Neural cell (in vitro differentiated cells): ENCODE results near the gene AGK. TPM values are rescaled to one million over a fixed set of nuclear protein-coding genes. Genes with fewer than 3 reads are reported as not detected.
"Not testable (repeated sequence)": the region's sequence is repeated elsewhere in the genome, so short reads cannot be mapped to it uniquely, and the experiment has no call there.

ENCODE experiments used
- H2AFZ ChIP-seq: fragments of 200-600, 300-800 bp; sonication (generic), shearing (Covaris generic); 2 replicates; pipeline ENCODE4 v1.6.0; 2014; ENCODE audit warnings: low read depth, mild to moderate bottlenecking, antibody characterized with exemption, low read length, moderate library complexity
- H3F3A ChIP-seq: fragments of 200-600 bp; shearing (Covaris generic); 2 replicates; pipeline ENCODE4 v1.6.1; 2016; ENCODE audit warnings: mild to moderate bottlenecking, moderate library complexity, mixed read lengths, antibody characterized with exemption, low read length; ENCODE audit not compliant: insufficient read depth, poor library complexity, severe bottlenecking
- H3K27ac ChIP-seq: fragments of 200-600, 300-800 bp; sonication (generic), shearing (Covaris generic); 2 replicates; pipeline ENCODE4 v1.5.1; 2014; ENCODE audit warnings: mild to moderate bottlenecking, low read length, moderate library complexity
- H3K27me3 ChIP-seq: fragments of 300-800, 200-600 bp; sonication (generic), shearing (Covaris generic); 2 replicates; pipeline ENCODE4 v1.6.0; 2014; ENCODE audit warnings: mild to moderate bottlenecking, low read depth, low read length, moderate library complexity; ENCODE audit not compliant: insufficient read depth
- H3K36me3 ChIP-seq: fragments of 300-800, 200-600 bp; sonication (generic), shearing (Covaris generic); 2 replicates; pipeline ENCODE4 v1.5.1; 2014; ENCODE audit warnings: mild to moderate bottlenecking, antibody characterized with exemption, low read length, moderate library complexity; ENCODE audit not compliant: insufficient read depth
- H3K4me2 ChIP-seq: fragments of 300-800, 200-600 bp; sonication (generic), shearing (Covaris generic); 2 replicates; pipeline ENCODE4 v1.6.0; 2014; ENCODE audit warnings: mild to moderate bottlenecking, low read length
- H3K4me3 ChIP-seq: fragments of 300-800, 200-600 bp; sonication (generic), shearing (Covaris generic); 2 replicates; pipeline ENCODE4 v1.5.1; 2014; ENCODE audit warnings: mild to moderate bottlenecking, low read length, moderate library complexity
- H3K79me2 ChIP-seq: fragments of 200-600 bp; shearing (Covaris generic); replicated peaks from 2 replicates; pipeline ENCODE4 v1.6.0; 2014; ENCODE audit warnings: mild to moderate bottlenecking, low read length, moderate library complexity; ENCODE audit not compliant: insufficient read depth
- H3K9ac ChIP-seq: fragments of 300-800, 200-600 bp; sonication (generic), shearing (Covaris generic); 2 replicates; pipeline ENCODE4 v1.6.1; 2016; ENCODE audit warnings: mild to moderate bottlenecking, low read length, mixed read lengths
- H3K9me2 ChIP-seq: fragments of 200-600 bp; shearing (Covaris generic); 2 replicates; pipeline ENCODE4 v1.6.1; 2016; ENCODE audit warnings: mild to moderate bottlenecking, low read length, mixed read lengths; ENCODE audit not compliant: insufficient read depth
- H3K9me3 ChIP-seq: fragments of 200-600, 300-800 bp; sonication (generic), shearing (Covaris generic); 2 replicates; pipeline ENCODE4 v1.6.1; 2016; ENCODE audit warnings: mild to moderate bottlenecking, mixed run types, low read length, moderate library complexity, mixed read lengths
- H4K20me1 ChIP-seq: fragments of 200-600 bp; shearing (Covaris generic); 2 replicates; pipeline ENCODE4 v1.6.1; 2016; ENCODE audit warnings: mild to moderate bottlenecking, mixed run types; ENCODE audit not compliant: insufficient read depth
- EZH2 ChIP-seq: fragments of 200-600, 300-800 bp; shearing (Covaris generic), sonication (generic); IDR thresholded peaks from 2 replicates; pipeline ENCODE4 v1.6.1; 2014; ENCODE audit warnings: antibody characterized with exemption, low read length, borderline replicate concordance, mild to moderate bottlenecking; ENCODE audit not compliant: insufficient read depth, poor library complexity, severe bottlenecking
- MXI1 ChIP-seq: fragments of 450-650 bp; conservative IDR thresholded peaks from 2 replicates; pipeline ENCODE4 v1.6.1; 2014; ENCODE audit warnings: antibody characterized with exemption, mild to moderate bottlenecking; ENCODE audit not compliant: poor library complexity, severe bottlenecking
- REST ChIP-seq: IDR thresholded peaks from 2 replicates; pipeline ENCODE4 v1.6.1; 2012; ENCODE audit warnings: borderline replicate concordance
- SMC3 ChIP-seq: fragments of 450-650 bp; conservative IDR thresholded peaks from 2 replicates; pipeline ENCODE4 v1.6.1; 2014; ENCODE audit warnings: antibody characterized with exemption, mild to moderate bottlenecking, moderate library complexity; ENCODE audit not compliant: poor library complexity
- TAF1 ChIP-seq: IDR thresholded peaks from 2 replicates; pipeline ENCODE4 v1.6.1; 2012; ENCODE audit warnings: low read depth
- polyA plus RNA-seq: library from polyadenylated mRNA; depleted of rRNA; stranded (reverse); fragments of >200 nt; gene quantifications from 2 replicates; pipeline ENCODE4 v1.2.3, GENCODE V29; 2014
- TF ChIP-seq, protein P1 (sequence below): fragments of 450-650 bp; IDR thresholded peaks from 2 replicates; pipeline ENCODE4 v1.5.1; 2014; ENCODE audit warnings: antibody characterized with exemption, mild to moderate bottlenecking, moderate library complexity; ENCODE audit not compliant: poor library complexity, severe bottlenecking

AGK gene
- polyA plus RNA-seq, 1 donor from 2014 or later: 59.8 TPM

DNA sequence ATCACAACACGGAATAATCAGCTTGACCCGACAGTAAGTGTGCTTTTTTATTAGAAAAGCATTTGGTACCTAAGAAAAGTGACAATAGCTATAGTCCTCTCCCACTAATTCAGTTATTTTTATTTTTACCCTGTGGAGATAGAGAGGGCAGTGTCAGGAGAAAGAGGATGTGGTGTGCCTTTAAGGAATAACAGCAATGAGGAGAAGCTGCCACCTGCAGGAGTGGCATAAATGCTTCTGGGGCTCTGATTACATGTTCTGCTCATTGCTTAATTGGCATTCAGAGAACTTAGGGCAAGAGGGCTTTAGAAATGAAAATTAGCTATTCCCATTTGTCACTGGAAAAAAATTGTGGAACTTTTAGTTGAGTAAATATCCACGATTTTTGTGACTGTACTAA, 90.7 kb downstream of the AGK start (continued):
- TF ChIP-seq EZH2 (no peak), MXI1 (no peak), SMC3 (no peak), TAF1 (no peak)

DNA sequence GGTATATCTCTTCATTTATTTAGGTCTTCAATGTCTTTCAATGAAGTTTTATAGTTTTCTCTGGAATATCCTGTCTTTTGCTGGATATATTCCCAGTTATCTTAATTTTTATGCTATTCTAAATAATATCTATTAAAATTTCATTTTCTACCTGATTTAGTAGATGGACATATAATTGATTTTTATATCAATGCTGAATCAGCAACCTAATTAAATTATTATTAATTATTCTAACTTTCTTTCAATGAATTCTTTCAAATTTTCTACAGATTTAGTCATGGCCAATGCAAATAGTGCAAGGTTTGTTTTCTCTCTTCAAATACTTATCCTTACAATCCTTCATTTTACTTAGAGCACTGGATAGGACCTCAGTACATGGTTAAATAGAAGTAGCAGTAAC, 94.0 kb downstream of the AGK start:
- H3K27me3 ChIP-seq: no peaks in the 10 kb centered on the region
- no peaks in the 10 kb centered on the region for H3K9me2 ChIP-seq
- H3K27ac ChIP-seq: no peak overlapping the region
- H3K79me2 ChIP-seq: no peaks in the 10 kb centered on the region
- no peaks in the 10 kb centered on the region for H4K20me1 ChIP-seq
- H2AFZ ChIP-seq: no peak overlapping the region
- no peaks in the 10 kb centered on the region for H3K36me3 ChIP-seq
- TF ChIP-seq SMC3 (no peak), REST (no peak)
- no peaks in the 10 kb centered on the region for H3K9me3 ChIP-seq
- no peak overlapping the region for H3K4me3 ChIP-seq
- no peaks in the 10 kb centered on the region for H3F3A ChIP-seq
- H3K9ac ChIP-seq: no peak overlapping the region
- H3K4me2 ChIP-seq: no peak overlapping the region

DNA sequence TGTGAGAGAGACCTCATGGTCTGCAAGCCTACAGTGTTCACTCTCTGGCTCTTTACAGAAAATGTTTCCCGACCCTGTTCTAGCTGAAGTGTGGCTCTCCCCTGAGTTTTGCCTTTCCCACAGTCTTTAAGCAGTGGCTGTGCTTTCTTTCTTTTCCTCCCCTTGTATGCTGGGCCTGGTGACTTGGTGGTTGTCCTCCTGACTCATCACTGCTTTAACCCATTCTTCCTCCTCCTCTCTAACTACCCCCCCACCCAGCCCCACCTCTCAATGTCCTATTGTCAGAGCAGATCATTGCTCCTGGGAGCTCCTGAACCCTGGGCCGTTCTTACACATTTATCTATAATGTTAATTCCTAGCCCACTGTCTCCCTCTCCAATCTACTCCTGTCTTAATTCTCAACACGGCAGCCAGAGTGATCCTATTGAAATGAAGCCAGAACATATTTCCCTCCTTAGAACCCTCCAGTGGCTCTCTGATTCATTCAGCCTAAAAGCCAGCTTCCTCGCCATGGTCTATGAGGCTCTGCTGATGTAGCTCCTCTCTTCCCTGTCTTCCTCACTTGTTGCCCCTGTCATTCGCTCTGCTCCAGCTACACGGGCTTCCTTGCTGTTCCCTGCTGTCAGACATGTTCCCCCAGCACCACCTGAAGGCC, 95.7 kb downstream of the AGK start:
- Histone ChIP-seq H2AFZ (no peak overlapping the region), H3K36me3 (no peaks in the 10 kb centered on the region), H3K9me3 (no peaks in the 10 kb centered on the region), H3K9ac (no peak overlapping the region), H3K79me2 (no peaks in the 10 kb centered on the region), H3K27me3 (no peaks in the 10 kb centered on the region), H4K20me1 (no peaks in the 10 kb centered on the region), H3K27ac (no peak overlapping the region), H3K9me2 (no peaks in the 10 kb centered on the region), H3K4me2 (no peak overlapping the region), H3F3A (no peaks in the 10 kb centered on the region), H3K4me3 (no peak overlapping the region)
- TF ChIP-seq, protein P1, sequence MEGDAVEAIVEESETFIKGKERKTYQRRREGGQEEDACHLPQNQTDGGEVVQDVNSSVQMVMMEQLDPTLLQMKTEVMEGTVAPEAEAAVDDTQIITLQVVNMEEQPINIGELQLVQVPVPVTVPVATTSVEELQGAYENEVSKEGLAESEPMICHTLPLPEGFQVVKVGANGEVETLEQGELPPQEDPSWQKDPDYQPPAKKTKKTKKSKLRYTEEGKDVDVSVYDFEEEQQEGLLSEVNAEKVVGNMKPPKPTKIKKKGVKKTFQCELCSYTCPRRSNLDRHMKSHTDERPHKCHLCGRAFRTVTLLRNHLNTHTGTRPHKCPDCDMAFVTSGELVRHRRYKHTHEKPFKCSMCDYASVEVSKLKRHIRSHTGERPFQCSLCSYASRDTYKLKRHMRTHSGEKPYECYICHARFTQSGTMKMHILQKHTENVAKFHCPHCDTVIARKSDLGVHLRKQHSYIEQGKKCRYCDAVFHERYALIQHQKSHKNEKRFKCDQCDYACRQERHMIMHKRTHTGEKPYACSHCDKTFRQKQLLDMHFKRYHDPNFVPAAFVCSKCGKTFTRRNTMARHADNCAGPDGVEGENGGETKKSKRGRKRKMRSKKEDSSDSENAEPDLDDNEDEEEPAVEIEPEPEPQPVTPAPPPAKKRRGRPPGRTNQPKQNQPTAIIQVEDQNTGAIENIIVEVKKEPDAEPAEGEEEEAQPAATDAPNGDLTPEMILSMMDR: no peak
- TF ChIP-seq REST: no peak
- TF ChIP-seq MXI1: no peak

DNA sequence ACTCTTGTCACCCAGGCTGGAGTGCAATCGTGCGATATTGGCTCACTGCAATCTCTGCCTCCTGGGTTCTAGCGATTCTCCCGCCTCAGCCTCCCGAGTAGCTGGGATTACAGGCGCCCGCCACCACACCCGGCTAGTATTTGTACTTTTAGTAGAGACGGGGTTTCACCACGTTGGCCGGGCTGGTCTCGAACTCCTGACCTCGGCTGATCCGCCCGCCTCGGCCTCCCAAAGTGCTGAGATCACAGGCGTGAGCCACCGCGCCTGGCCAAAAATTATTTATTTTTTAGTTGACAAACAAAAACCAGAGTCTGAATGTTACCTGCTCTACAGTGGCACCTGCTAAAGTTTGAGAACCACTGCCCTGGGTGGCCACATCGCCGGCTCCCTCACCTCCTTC, 96.5 kb downstream of the AGK start:
- H3K79me2 ChIP-seq, H3K9me2 ChIP-seq, H3K36me3 ChIP-seq, H4K20me1 ChIP-seq, H3K9me3 ChIP-seq, H3K4me2 ChIP-seq, H2AFZ ChIP-seq, H3F3A ChIP-seq, H3K4me3 ChIP-seq, H3K27ac ChIP-seq, H3K27me3 ChIP-seq, H3K9ac ChIP-seq: not testable (repeated sequence)
